Activated naive CD8-positive, alpha-beta T cell (primary cell): Measurements from ENCODE around the gene DNMT1.

Experiments used
- H3K27ac Mint-ChIP-seq: one replicate; pipeline ENCODE4 v1.8.0; 2021; ENCODE audit warnings: mixed read lengths
- H3K27me3 Mint-ChIP-seq: one replicate; pipeline ENCODE4 v1.8.0; 2021; ENCODE audit warnings: mixed read lengths
- H3K36me3 Mint-ChIP-seq: one replicate; pipeline ENCODE4 v1.8.0; 2021; ENCODE audit warnings: mixed read lengths
- H3K4me1 Mint-ChIP-seq: one replicate; pipeline ENCODE4 v1.8.0; 2021; ENCODE audit warnings: low read depth, mixed read lengths
- H3K4me3 Mint-ChIP-seq: one replicate; pipeline ENCODE4 v1.8.0; 2021; ENCODE audit warnings: mild to moderate bottlenecking, mixed read lengths
- H3K9me3 Mint-ChIP-seq: one replicate; pipeline ENCODE4 v1.8.0; 2021; ENCODE audit warnings: low read depth, mixed read lengths

Gene DNMT1

GRCh38 chr19:10112895-10113591, 81.7 kb downstream of the DNMT1 start:
- H3K27ac Mint-ChIP-seq = peak overlapping the region; percentile 84
- H3K9me3 Mint-ChIP-seq = no peaks in the 10 kb centered on the region
- no peaks in the 10 kb centered on the region for H3K27me3 Mint-ChIP-seq
- peak overlapping the region; percentile 60 for H3K4me3 Mint-ChIP-seq
- peaks cover 38% of the 10 kb centered on the region for H3K4me1 Mint-ChIP-seq
- H3K36me3 Mint-ChIP-seq = peaks cover 5% of the 10 kb centered on the region

- peak overlapping the region; percentile 60 for H3K4me3 Mint-ChIP-seq
- H3K27ac Mint-ChIP-seq = peak overlapping the region; percentile 84
- H3K27me3 Mint-ChIP-seq = no peaks in the 10 kb centered on the region
- H3K9me3 Mint-ChIP-seq = no peaks in the 10 kb centered on the region
- peaks cover 36% of the 10 kb centered on the region for H3K4me1 Mint-ChIP-seq
- peaks cover 7% of the 10 kb centered on the region for H3K36me3 Mint-ChIP-seq
Observed at GRCh38 chr19:10112037-10112761, 82.6 kb downstream of the DNMT1 start.

GRCh38 chr19:10111405-10111811, 83.3 kb downstream of the DNMT1 start, which contains the start of gene P2RY11:
Gene P2RY11 (plus strand): TSS chr19:10111693. CDS start chr19:10111722, 29 bp downstream.
- Mint-ChIP-seq H3K4me1 (peaks cover 40% of the 10 kb centered on the region), H3K27ac (peak within 1 kb of the TSS; percentile 84), H3K9me3 (no peaks in the 10 kb centered on the region), H3K4me3 (peak within 1 kb of the TSS; percentile 60), H3K27me3 (no peaks in the 10 kb centered on the region), H3K36me3 (peaks cover 9% of the 10 kb centered on the region)

- peaks cover 38% of the 10 kb centered on the region for H3K4me1 Mint-ChIP-seq
- peak overlapping the region; percentile 59 for H3K4me3 Mint-ChIP-seq
- no peaks in the 10 kb centered on the region for H3K9me3 Mint-ChIP-seq
- H3K27me3 Mint-ChIP-seq = no peaks in the 10 kb centered on the region
- peak overlapping the region; percentile 81 for H3K27ac Mint-ChIP-seq
- H3K36me3 Mint-ChIP-seq = peaks cover 9% of the 10 kb centered on the region
Observed at GRCh38 chr19:10110972-10111317, 83.8 kb downstream of the DNMT1 start.

DNA sequence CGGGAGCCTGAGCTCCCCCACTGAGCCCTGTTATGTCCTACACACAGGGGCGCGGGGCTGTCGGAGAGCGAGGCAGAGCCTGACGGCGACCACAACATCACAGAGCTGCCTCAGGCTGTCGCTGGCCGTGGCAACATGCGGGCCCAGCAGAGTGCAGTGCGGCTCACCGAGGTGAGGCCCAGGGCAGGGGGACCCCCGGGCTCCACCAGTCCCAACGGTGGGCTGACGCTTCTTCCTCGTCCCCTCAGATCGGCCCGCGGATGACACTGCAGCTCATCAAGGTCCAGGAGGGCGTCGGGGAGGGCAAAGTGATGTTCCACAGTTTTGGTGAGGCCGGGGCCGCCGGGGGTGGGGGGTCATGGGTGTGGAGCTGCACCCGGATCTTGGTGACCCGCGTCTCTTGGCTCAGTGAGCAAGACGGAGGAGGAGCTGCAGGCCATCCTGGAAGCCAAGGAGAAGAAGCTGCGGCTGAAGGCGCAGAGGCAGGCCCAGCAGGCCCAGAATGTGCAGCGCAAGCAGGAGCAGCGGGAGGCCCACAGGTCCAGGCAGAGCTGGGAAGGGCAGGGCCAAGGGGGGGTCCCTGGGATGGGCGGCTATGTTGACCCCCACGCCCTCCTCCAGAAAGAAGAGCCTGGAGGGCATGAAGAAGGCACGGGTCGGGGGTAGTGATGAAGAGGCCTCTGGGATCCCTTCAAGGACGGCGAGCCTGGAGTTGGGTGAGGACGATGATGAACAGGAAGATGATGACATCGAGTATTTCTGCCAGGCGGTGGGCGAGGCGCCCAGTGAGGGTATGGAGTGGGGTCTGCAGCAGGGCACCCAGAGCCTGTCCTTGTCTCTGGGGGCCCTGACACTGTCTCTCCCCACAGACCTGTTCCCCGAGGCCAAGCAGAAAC, 84.4 kb downstream of the DNMT1 start:
- Mint-ChIP-seq H3K4me1 (peaks cover 43% of the 10 kb centered on the region), H3K27me3 (no peaks in the 10 kb centered on the region), H3K9me3 (no peaks in the 10 kb centered on the region), H3K36me3 (peaks cover 9% of the 10 kb centered on the region), H3K27ac (peak overlapping the region; percentile 81), H3K4me3 (peak overlapping the region; percentile 59)

GRCh38 chr19:10109528-10109927, 85.2 kb downstream of the DNMT1 start:
- H3K4me3 Mint-ChIP-seq = peak overlapping the region; percentile 69
- H3K9me3 Mint-ChIP-seq = no peaks in the 10 kb centered on the region
- H3K4me1 Mint-ChIP-seq = peaks cover 49% of the 10 kb centered on the region
- H3K36me3 Mint-ChIP-seq = peaks cover 9% of the 10 kb centered on the region
- H3K27me3 Mint-ChIP-seq = no peaks in the 10 kb centered on the region
- H3K27ac Mint-ChIP-seq = peak overlapping the region; percentile 50

DNA sequence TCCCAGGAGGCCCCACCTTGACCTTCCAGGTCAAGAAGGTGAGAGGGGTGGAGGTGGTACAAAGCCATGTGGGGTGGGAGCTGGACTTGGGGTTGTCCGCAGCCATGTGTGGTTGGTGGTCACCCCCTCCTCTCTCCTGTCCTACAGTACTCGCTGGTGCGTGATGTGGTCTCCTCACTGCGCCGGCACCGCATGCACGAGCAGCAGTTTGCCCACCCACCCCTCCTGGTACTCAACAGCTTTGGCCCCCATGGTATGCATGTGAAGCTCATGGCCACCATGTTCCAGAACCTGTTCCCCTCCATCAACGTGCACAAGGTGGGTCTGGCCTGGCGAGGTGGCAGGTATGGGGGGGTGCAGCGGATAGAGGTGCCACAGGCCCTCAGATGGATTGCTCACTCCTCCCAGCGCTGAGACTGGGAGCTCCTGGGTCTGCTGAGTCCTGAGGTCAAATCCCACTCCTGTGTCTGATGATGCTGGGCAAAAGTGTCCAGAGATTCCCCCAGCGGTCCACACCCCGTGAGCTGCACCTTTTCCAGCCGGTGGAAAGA, 86.9 kb downstream of the DNMT1 start:
- Mint-ChIP-seq H3K4me1 (peaks cover 54% of the 10 kb centered on the region), H3K36me3 (peaks cover 9% of the 10 kb centered on the region), H3K27me3 (no peaks in the 10 kb centered on the region), H3K9me3 (no peaks in the 10 kb centered on the region), H3K4me3 (peak overlapping the region; percentile 95), H3K27ac (peak overlapping the region; percentile 94)

DNA sequence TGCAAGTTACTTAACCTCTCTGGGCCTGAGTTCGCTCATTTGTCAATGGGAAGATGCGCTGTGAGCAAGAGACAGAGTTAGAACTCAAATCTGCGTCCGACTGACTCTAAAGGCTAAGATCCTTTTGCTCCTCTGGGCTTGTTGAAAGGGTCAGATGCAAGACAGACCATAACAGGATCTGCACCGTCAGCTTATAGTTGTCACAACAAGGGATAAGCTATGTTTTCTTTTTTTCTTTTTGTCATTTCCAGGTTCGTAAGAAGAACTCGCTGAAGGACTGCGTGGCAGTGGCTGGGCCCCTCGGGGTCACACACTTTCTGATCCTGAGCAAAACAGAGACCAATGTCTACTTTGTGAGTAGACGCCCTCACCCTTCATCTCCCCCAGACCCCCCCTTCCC, 87.5 kb downstream of the DNMT1 start:
- no peaks in the 10 kb centered on the region for H3K9me3 Mint-ChIP-seq
- H3K4me1 Mint-ChIP-seq = peaks cover 54% of the 10 kb centered on the region
- no peaks in the 10 kb centered on the region for H3K27me3 Mint-ChIP-seq
- peak overlapping the region; percentile 95 for H3K4me3 Mint-ChIP-seq
- H3K36me3 Mint-ChIP-seq = peaks cover 9% of the 10 kb centered on the region
- H3K27ac Mint-ChIP-seq = peak overlapping the region; percentile 94

GRCh38 chr19:10106100-10106936, 88.4 kb downstream of the DNMT1 start, which contains the start of gene PPAN:
Gene PPAN (plus strand): TSS chr19:10106362. CDS start chr19:10106395, 33 bp downstream.
- Mint-ChIP-seq H3K27me3 (no peaks in the 10 kb centered on the region), H3K4me1 (peaks cover 52% of the 10 kb centered on the region), H3K27ac (peak within 1 kb of the TSS; percentile 100), H3K36me3 (peaks cover 7% of the 10 kb centered on the region), H3K9me3 (no peaks in the 10 kb centered on the region), H3K4me3 (peak within 1 kb of the TSS; percentile 95)

GRCh38 chr19:10105509-10106099, 89.1 kb downstream of the DNMT1 start:
- Mint-ChIP-seq H3K4me3 (peak overlapping the region; percentile 95), H3K27ac (peak overlapping the region; percentile 100), H3K27me3 (no peaks in the 10 kb centered on the region), H3K9me3 (no peaks in the 10 kb centered on the region), H3K4me1 (peaks cover 49% of the 10 kb centered on the region), H3K36me3 (peaks cover 6% of the 10 kb centered on the region)

- peak overlapping the region; percentile 100 for H3K27ac Mint-ChIP-seq
- H3K27me3 Mint-ChIP-seq = no peaks in the 10 kb centered on the region
- peaks cover 5% of the 10 kb centered on the region for H3K36me3 Mint-ChIP-seq
- H3K9me3 Mint-ChIP-seq = no peaks in the 10 kb centered on the region
- H3K4me1 Mint-ChIP-seq = peaks cover 51% of the 10 kb centered on the region
- H3K4me3 Mint-ChIP-seq = peak overlapping the region; percentile 95
Observed at GRCh38 chr19:10104665-10105508, 89.9 kb downstream of the DNMT1 start.

GRCh38 chr19:10104130-10104513, 90.6 kb downstream of the DNMT1 start:
- peak overlapping the region; percentile 51 for H3K4me3 Mint-ChIP-seq
- H3K27ac Mint-ChIP-seq = peak overlapping the region; percentile 100
- H3K9me3 Mint-ChIP-seq = no peaks in the 10 kb centered on the region
- H3K36me3 Mint-ChIP-seq = peaks cover 5% of the 10 kb centered on the region
- H3K27me3 Mint-ChIP-seq = no peaks in the 10 kb centered on the region
- H3K4me1 Mint-ChIP-seq = peaks cover 49% of the 10 kb centered on the region

- Mint-ChIP-seq H3K4me1 (peaks cover 60% of the 10 kb centered on the region), H3K9me3 (no peaks in the 10 kb centered on the region), H3K36me3 (peaks cover 5% of the 10 kb centered on the region), H3K27ac (peak overlapping the region; percentile 97), H3K4me3 (peak overlapping the region; percentile 64), H3K27me3 (no peaks in the 10 kb centered on the region)
Observed at GRCh38 chr19:10102787-10103236, 91.9 kb downstream of the DNMT1 start.
